ENCODE results near the gene FOSL2.
"Not testable (repeated sequence)": the region's sequence is repeated elsewhere in the genome, so short reads cannot be mapped to it uniquely, and the experiment has no call there.

FOSL2 gene

GRCh38 chr2:28357948-28358667 lies 34.5 kb upstream of the FOSL2 start:
- DNase-seq (ENCODE audit: low read depth): no peak

DNA sequence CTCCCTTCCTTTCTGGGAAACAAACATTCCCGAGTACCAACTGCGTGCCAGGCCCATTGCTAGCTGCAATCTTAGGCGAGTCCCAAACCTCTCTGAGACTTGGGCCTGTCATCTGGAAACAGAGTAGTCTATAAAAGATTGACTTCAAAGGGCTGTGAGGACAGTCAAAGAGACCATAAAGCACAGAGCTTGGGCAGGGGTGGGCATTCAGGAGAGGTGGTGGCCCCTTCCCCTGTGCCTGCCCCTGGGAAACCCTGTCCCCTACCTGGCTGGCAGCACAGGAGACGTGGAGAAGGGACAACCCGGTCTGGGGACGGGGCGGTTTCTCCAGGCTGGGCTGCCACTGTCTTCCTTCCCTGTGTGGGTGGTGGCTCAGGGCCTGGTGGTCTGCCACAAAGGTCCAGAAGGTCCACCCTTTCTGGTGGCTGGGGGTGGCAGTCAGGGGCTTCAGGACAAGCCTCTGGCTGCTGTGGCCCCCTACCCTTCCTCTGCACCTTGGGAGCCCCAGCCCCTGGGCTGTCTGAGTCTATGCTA lies 33.9 kb upstream of the FOSL2 start:
- DNase-seq (ENCODE audit: low read depth): no peak

DNA sequence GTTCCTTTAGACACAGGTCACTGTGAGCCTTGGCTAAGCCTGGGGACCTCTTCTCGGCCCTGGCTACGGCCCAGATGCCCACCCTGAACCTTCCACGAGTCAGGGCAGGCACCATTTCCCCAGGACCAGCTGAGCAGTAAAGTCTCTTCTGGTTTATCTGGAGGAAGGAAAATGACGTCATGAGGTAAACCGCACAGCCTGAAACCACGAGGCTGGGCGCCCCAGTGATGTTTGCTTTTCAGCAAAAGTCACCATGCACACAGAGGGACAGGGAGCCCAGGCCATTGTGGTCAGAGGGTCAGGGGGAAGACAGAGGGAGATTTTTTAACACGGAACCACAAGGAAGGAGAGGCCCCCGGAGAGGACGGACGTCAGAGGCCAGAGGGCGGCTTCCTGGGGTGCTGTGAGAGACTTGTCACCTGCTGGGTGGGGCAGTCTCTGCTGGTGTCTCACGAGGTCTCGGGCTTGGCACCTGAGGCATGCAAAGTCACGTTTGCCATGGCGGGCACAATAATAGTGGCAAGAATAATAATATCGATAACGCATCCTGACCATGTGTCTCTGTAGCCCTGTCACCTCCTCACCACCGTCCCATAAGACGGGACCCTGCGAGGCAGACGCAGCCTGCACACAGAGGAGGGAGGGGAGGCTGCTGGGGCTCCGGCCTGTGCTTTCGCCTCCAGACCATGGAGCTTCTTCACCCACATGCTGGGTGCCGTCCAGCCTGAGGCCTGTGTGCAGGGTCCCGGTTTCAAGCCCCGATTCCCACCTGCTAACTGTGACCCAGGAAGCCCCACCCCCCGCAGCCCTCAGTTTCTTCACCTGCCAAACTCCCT lies 33.2 kb upstream of the FOSL2 start:
- DNase-seq (ENCODE audit: low read depth): no peak

GRCh38 chr2:28360058-28360717 lies 32.5 kb upstream of the FOSL2 start:
- no peak for DNase-seq (ENCODE audit: low read depth)

DNA sequence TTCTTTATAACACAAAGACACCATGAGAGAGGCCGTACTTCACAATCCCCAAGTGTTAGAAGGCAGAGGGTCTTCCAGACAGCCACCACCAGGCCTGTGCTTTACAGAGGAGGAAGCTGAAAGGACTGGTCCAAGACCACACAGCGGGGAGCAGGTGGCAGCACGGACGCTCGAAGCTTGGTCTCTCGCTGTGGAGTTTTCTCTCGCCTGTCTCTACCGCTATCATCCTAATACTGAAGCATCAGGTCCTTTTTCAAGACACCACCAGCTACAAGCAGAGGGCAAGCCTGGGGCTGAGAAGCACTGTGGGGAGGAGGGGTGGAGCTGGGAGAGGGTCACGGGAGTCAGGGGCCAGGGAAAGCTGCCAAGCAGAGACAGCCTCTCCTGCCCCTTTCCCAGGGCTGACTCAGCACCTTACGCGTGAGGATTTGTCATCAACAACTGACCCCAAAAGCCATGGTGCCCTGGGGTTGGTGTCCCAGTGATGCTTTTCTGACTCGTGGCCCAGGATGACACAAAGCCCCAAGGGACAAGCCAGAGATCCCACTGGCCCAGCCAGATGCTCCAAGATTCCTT lies 31.9 kb upstream of the FOSL2 start:
- no peak for DNase-seq (ENCODE audit: low read depth)

DNA sequence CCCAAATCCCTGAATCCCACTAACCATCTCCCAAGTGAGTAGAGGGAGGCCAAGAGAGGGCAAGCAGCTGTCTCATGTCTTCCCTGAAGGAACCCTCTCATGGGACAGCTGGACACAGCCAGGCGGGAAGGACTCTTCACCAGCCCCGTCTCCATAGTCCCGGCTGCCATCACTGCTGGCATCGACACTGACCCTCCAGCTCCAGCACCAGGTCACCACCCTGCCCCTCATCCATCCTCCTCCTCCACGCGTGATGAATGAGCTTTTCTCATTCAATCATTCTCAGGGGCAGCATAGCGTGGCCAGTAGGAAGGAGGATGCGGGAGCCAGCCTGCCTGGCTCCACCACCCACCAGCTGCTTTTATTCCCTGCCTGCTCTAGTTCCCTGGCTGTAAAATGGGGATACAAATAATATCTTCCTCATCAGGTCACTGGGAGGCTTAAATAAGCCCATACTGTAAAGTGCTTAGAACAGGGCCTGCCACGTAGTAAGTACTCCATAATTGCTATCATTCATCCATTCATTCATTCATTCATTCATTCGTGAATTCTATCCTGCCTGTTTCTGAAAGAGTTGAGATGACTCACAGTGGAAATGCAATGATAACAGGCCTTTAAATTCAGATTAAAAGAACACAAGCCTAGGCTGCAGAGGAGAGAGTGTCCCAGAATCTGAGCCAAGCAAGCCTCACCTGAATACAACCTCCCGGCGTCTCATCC lies 30.5 kb upstream of the FOSL2 start:
- DNase-seq (ENCODE audit: low read depth): no peak

DNA sequence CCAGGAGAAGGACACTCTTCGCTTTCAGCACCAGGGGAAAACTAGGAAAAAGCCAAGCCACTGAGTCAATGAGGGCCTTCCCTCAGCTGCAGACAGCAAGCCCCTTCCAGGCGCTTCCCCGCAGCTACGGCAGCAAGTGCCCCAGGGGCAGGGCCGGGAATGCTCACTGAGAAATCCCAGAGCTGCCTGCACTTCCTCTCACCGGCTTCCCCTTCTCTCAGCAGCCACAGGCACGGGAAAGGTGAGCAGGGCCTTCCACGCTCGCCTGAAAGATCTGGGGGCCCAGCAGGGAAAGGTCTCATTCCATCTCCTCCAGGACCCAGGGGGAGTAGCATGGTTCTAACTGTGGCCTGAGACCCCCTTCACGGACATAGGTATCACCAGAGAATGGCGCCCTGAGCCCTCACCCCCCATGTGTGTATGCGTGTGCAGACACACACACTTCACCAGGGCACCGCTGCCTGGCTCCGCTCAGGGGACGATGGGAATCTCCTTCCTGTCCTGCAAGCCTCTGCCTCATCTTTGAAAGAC lies 29.6 kb upstream of the FOSL2 start:
- DNase-seq (ENCODE audit: low read depth): no peak

- no peak for DNase-seq (ENCODE audit: low read depth)
These were observed 28.9 kb upstream of the FOSL2 start for GRCh38 chr2:28363686-28364280.

- DNase-seq (ENCODE audit: low read depth): no peak
These were observed 28.0 kb upstream of the FOSL2 start for GRCh38 chr2:28364610-28365009.

DNA sequence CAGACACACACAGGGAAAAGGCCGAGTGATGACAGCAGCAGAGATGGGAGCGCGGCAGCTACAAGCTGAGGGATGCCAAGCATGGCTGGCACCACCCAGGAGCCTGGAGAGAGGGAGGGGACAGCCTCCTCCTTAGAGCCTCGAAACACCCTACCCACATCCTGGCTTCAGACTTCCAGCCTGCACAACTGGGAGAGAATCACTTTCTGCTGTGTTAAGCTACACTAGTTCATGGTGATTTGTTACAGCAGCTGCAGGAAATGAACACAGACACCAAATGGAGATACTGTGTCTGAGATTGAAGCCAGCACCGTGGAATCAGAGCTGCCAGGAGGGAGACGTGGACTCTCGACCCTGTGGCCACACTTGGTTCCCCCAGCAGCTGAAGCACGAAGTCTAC lies 27.5 kb upstream of the FOSL2 start:
- no peak for DNase-seq (ENCODE audit: low read depth)

- no peak for DNase-seq (ENCODE audit: low read depth)
These were observed 26.5 kb upstream of the FOSL2 start for GRCh38 chr2:28366149-28366495.

DNA sequence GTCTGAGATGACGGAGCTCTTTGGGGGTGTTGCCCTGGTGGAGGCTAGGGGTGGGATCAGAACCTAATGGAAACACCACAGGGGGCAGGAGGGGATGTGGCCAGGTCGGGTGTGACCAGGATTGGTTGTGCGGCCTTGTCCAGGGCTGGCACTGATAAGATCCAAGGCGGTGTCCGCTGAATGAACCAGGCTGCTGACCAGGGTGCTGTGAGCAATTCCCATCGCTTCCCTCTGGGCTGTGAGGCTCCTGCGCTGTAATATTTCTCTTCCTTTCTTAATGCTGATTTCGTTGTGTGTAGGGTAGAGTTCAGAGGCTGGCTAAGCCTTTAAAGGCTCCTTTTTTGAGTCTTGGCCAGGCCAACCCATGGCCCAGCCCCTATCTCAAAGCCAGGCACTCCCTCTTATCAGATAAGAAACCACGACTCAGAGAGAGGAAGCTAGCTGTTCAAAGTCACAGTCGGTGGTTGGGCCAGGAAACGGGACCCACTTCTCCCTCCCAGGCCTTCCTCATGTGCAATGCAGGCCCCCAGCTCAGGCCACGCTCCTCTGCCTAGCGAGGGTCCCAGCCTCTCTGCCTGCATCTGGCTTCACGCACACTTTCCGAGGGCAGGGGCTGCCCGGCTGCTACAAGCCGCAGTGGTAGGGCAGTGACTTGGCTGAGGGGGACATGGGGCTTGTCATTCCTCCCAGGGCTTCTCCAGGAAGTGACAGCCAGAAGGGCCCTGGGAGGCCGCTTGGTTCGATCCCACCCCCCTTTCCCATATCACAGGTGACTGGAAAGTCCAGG lies 26.0 kb upstream of the FOSL2 start:
- DNase-seq (ENCODE audit: low read depth): no peak

DNA sequence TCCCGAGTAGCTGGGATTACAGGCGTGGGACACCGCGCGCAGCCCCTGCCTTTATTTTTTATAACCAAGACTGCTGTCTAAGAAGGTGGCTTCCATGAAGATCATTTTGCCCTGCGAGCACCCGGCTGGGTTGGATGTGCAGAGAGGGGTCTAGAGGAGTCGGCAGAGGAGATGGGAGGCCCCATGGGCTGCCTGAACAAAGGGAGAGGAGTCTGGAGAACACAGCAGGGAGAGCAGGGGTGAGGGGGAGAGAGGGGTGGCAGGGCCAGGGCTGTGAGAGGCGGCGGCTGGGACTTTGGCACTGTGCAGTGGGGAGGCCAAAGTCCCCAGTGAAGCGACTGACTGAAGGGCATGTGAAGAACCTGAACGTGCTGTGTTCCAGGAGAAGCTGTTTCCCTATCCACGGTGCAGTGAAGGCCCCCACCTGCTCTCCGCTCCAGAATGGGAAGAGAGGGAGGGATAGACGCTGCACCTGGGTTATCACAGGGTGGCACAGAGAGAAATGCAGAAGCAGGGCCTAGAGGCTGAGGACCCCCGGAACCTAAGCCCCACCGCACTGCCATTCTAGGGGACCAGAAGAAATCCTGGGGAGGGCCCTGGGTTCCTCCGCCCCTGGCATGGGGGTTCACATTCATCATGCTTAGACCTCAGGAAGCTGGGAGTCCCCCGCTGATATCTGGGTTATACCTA lies 24.8 kb upstream of the FOSL2 start:
- DNase-seq (ENCODE audit: low read depth): no peak

- DNase-seq (ENCODE audit: low read depth): no peak
These were observed 24.3 kb upstream of the FOSL2 start for GRCh38 chr2:28368357-28368798.

- no peak for DNase-seq (ENCODE audit: low read depth)
These were observed 23.3 kb upstream of the FOSL2 start for GRCh38 chr2:28369358-28369757.

DNA sequence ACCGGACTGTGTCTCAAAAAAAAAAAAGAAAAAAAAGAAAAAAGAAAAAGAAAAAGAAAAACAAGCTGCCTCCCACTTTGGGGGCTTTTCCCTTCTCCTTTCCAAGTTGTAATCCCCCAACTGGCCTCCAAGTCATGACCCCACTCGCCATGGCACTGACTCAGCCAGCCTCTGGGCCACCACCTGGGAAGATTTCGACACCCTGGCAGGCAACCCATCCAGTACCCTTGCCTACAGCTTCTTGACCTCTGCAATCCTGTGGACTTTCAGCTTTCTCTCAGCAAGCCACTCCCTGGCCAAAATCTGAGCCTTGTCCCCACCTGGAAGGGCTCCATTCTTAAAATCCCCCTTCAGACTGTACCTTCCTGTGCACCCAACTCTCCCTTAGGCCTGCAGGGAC lies 22.3 kb upstream of the FOSL2 start:
- DNase-seq (ENCODE audit: low read depth): no peak

DNA sequence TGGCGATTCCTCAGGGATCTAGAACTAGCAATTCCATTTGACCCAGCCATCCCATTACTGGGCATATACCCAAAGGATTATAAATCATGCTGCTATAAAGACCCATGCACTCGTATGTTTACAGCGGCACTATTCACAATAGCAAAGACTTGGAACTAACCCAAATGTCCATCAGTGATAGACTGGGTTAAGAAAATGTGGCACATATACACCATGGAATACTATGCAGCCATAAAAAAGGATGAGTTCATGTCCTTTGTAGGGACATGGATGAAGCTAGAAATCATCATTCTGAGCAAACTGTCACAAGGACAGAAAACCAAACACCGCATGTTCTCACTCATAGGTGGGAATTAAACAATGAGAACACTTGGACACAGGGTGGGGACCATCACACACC lies 20.9 kb upstream of the FOSL2 start:
- not testable (repeated sequence) for DNase-seq (ENCODE audit: low read depth)

GRCh38 chr2:28373854-28374253 lies 18.8 kb upstream of the FOSL2 start:
- no peak for DNase-seq (ENCODE audit: low read depth)

- no peak for DNase-seq (ENCODE audit: low read depth)
These were observed 18.3 kb upstream of the FOSL2 start for GRCh38 chr2:28374331-28374730.

- no peak for DNase-seq (ENCODE audit: low read depth)
These were observed 17.4 kb upstream of the FOSL2 start for GRCh38 chr2:28375236-28375635.

All from GM04504 (cell line).